GM10847 (cell line): ENCODE results near the gene SSBP3.

Experiments
- POLR2A ChIP-seq: IDR thresholded peaks from 2 replicates; pipeline ENCODE4 v1.6.1; 2011; ENCODE audit not compliant: insufficient read length; ENCODE audit errors: extremely low read depth

Gene SSBP3

GRCh38 chr1:54318246-54318814 lies 87.9 kb downstream of the SSBP3 start:
- TF ChIP-seq POLR2A, result no peak

- no peak for TF ChIP-seq POLR2A
These were observed 89.1 kb downstream of the SSBP3 start for GRCh38 chr1:54317084-54317483.

- TF ChIP-seq POLR2A, result no peak
These were observed 91.1 kb downstream of the SSBP3 start for GRCh38 chr1:54315099-54315498.

- no peak for TF ChIP-seq POLR2A
These were observed 91.5 kb downstream of the SSBP3 start for GRCh38 chr1:54314696-54315095.

GRCh38 chr1:54312796-54313316 lies 93.3 kb downstream of the SSBP3 start:
- TF ChIP-seq POLR2A, result no peak

- no peak for TF ChIP-seq POLR2A
These were observed 94.7 kb downstream of the SSBP3 start for GRCh38 chr1:54311506-54311905.

GRCh38 chr1:54310439-54311328 lies 95.5 kb downstream of the SSBP3 start:
- TF ChIP-seq POLR2A, result no peak

GRCh38 chr1:54309631-54310366 lies 96.4 kb downstream of the SSBP3 start:
- no peak for TF ChIP-seq POLR2A

- no peak for TF ChIP-seq POLR2A
These were observed 98.9 kb downstream of the SSBP3 start for GRCh38 chr1:54307305-54307704.

GRCh38 chr1:54305906-54306514 lies 100.2 kb downstream of the SSBP3 start:
- no peak for TF ChIP-seq POLR2A

GRCh38 chr1:54304518-54304917 lies 101.7 kb downstream of the SSBP3 start:
- no peak for TF ChIP-seq POLR2A

- TF ChIP-seq POLR2A, result no peak
These were observed 103.0 kb downstream of the SSBP3 start for GRCh38 chr1:54302951-54303843.

- TF ChIP-seq POLR2A, result no peak
These were observed 103.6 kb downstream of the SSBP3 start for GRCh38 chr1:54302549-54302948.

- no peak for TF ChIP-seq POLR2A
These were observed 104.7 kb downstream of the SSBP3 start for GRCh38 chr1:54301497-54301896.

- no peak for TF ChIP-seq POLR2A
These were observed 105.8 kb downstream of the SSBP3 start for GRCh38 chr1:54300401-54300800.

GRCh38 chr1:54299037-54299436 lies 107.2 kb downstream of the SSBP3 start:
- TF ChIP-seq POLR2A, result no peak
